Measurements from ENCODE around the gene PRAMEF12.
"Not testable (repeated sequence)": the region's sequence is repeated elsewhere in the genome, so short reads cannot be mapped to it uniquely, and the experiment has no call there.

PRAMEF12 gene

GRCh38 chr1:12774801-12775345, 1.3 kb downstream of the PRAMEF12 start:
- H3K4me3 ChIP-seq (ENCODE audit: control insufficient read depth, low read depth, low read length) = no peak overlapping the region
- no peak for TF ChIP-seq CTCF (IDR thresholded peaks at IDR 0.05; ENCODE audit: control insufficient read depth, insufficient read depth, low read depth, low read length, missing control alignments)
- DNase-seq (ENCODE audit: low read depth) = no peak

- H3K4me3 ChIP-seq (ENCODE audit: control insufficient read depth, low read depth, low read length) = no peak overlapping the region
- no peak for TF ChIP-seq CTCF (IDR thresholded peaks at IDR 0.05; ENCODE audit: control insufficient read depth, insufficient read depth, low read depth, low read length, missing control alignments)
- no peak for DNase-seq (ENCODE audit: low read depth)
Observed at GRCh38 chr1:12775443-12775842, 1.9 kb downstream of the PRAMEF12 start.

DNA sequence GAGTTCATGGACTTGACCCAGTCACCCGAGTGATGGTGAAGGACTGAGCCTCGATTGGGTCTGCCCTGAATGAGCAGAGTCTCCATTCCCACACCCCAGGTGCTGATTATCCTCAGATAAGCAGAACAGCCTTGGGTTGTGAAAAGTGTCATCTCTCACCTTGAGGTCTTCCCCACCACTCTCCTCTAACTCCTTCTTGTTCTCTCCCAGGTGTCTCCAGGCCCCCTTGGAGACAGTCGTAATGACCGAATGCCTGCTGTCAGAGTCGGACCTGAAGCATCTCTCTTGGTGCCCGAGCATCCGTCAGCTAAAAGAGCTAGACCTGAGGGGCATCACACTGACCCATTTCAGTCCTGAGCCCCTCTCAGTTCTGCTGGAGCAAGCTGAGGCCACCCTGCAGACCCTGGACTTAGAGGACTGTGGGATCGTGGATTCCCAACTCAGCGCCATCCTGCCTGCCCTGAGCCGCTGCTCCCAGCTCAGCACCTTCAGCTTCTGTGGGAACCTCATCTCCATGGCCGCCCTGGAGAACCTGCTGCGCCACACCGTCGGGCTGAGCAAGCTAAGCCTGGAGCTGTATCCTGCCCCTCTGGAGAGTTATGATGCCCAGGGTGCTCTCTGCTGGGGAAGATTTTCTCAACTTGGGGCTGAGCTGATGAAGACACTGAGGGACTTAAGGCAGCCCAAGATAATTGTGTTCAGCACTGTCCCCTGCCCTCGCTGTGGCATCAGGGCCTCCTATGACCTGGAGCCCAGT, 3.4 kb downstream of the PRAMEF12 start:
- H3K4me3 ChIP-seq (ENCODE audit: control insufficient read depth, low read depth, low read length) = no peak overlapping the region
- TF ChIP-seq CTCF (IDR thresholded peaks at IDR 0.05; ENCODE audit: control insufficient read depth, insufficient read depth, low read depth, low read length, missing control alignments) = no peak
- no peak for DNase-seq (ENCODE audit: low read depth)

DNA sequence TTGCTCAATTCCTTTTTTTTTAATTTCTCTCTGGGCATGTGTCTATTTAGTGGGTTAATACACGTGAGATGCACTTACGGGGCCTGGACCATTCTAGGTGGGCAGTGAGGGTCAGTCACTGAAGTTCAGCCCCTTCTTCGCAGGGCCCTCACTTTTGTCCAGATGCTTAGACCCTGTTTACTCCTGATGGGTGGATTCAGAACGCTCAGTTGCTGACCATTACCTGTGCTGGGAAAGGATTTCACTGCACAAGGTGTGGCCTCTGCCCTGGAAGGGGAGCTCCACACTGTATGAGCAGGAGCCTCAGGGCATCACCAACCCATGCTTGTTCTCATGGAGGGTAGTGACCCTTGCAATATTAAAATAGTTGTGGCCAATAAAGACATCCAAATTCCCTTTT, 4.5 kb downstream of the PRAMEF12 start:
- no peak for DNase-seq (ENCODE audit: low read depth)
- TF ChIP-seq CTCF (IDR thresholded peaks at IDR 0.05; ENCODE audit: control insufficient read depth, insufficient read depth, low read depth, low read length, missing control alignments) = no peak
- H3K4me3 ChIP-seq (ENCODE audit: control insufficient read depth, low read depth, low read length) = no peak overlapping the region

DNA sequence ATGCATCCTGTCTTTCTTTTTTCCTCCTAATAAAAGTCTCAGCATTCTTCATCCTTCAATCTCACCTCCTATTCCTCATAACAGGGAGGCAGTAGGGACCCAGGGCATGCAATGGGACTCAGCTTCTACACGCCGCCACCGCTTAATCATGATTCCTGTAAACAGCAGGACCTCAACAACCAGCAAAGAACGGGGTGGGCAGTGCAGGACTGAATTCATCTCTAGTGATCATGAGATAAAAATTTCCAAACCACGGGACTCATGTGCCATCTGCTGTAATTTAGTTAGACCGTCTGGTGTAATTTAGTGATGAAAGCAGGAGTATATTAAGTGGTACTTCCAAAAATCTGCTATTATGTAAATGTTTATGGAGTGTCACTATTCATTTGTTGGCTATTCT, 5.4 kb downstream of the PRAMEF12 start:
- no peak for DNase-seq (ENCODE audit: low read depth)
- TF ChIP-seq CTCF (IDR thresholded peaks at IDR 0.05; ENCODE audit: control insufficient read depth, insufficient read depth, low read depth, low read length, missing control alignments) = no peak
- no peak overlapping the region for H3K4me3 ChIP-seq (ENCODE audit: control insufficient read depth, low read depth, low read length)

DNA sequence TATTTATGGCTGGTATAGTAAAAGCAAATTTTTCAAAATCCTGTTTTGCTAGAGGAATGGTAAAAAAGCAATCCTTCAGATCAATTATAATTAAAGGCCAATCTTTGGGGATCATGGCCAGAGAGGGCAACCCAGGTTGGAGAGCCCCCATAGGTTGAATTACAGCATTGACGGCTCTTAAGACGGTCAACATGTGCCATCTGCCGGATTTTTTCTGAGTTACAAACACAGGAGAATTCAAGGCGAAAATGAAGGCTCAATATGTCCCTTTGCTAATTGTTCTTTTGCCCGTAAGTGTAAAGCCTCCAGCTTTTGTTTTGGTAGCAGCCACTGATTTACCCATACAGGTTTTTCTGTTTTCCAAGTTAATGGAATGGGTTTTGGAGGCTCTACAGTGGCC, 8.0 kb downstream of the PRAMEF12 start:
- not testable (repeated sequence) for DNase-seq (ENCODE audit: low read depth); H3K4me3 ChIP-seq (ENCODE audit: control insufficient read depth, low read depth, low read length)

DNA sequence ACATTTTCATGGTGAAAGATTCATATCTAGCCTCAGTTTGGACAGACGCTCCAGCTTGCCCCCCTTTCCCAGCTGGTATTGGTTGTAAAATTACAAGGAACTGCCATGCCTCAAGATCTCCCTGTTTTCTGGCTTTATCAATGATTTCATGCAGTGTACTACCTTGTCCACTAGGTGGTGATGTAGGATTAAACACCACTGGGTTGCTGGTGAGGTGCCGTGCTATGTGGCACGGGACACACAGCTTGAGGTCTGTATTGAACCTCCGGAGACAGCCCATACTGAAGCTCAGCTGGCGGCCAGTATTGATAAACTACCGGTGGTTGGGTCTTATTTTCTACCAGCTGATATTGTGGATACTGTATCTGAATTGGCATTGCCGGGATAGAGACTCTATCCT, 10.2 kb downstream of the PRAMEF12 start:
- DNase-seq (ENCODE audit: low read depth); H3K4me3 ChIP-seq (ENCODE audit: control insufficient read depth, low read depth, low read length): not testable (repeated sequence)

DNA sequence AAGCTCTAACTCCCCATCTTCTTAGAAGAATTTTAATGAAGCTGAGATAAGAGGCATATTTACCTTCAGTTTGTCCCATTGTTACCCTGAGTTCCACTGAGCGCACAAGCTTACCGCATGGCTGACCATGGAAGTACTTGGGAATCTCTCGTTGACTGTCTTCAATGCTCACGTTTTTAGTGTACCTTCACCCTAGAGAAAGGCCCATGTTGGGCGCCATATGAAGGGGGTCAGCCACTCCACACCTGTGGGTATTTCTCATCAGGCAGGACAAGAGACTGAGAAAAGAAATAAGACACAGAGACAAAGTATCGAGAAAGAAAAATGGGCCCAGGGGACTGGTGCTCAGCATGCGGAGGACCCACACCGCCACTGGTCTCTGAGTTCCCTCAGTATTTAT, 11.2 kb downstream of the PRAMEF12 start:
- H3K4me3 ChIP-seq (ENCODE audit: control insufficient read depth, low read depth, low read length); DNase-seq (ENCODE audit: low read depth): not testable (repeated sequence)

GRCh38 chr1:12791097-12791496, 17.6 kb downstream of the PRAMEF12 start, which contains the start of gene PRAMEF1:
PRAMEF1 (plus strand) TSS chr1:12791397; CDS start chr1:12793228, 1,831 bp downstream.
- DNase-seq (ENCODE audit: low read depth); H3K4me3 ChIP-seq (ENCODE audit: control insufficient read depth, low read depth, low read length): not testable (repeated sequence)
